Eye (tissue), 1 donor: ENCODE data around the gene RCC2.

ENCODE experiments used
- DNase-seq: peaks from one replicate; pipeline ENCODE4 v3.0.0-alpha.2; 2015

The RCC2 gene

DNA sequence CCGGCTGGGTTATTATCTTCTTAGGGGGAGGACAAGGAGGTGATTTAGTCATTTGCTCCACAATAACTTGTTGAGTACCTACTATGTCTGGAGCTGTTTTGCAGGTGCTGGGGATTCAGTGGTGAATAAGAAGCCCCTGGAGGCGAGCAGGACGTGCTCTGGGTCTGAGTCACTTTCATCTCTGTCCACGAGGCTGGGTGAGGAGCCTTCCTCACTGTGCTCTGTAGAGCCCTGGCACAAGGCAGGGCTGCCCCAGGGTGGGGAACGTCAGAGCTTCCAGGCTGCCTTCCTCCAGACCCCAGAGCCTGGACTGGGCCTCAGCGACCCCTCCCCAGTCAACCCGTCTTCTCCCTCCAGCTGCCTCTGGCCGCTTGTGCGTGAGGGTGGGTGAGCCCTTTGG, 70.0 kb downstream of the RCC2 start:
- DNase-seq, result no peak

DNA sequence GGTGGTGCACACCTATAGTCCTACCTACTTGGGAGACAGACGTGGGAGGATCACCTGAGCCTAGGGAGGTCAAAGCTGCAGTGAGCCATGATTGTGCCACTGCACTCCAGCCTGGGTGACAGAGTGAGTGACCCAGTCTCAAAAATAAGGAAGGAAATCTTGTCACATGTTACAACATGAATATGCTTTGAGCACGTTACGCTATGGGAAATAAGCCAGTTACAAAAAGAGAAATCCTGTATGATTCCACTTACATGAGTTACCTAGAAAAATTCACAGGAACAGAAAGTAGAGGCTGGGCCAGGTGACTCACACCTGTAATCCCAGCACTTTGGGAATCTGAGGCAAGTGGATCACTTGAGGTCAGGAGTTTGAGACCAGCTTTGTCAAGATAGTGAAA, 74.2 kb downstream of the RCC2 start:
- DNase-seq, result no peak

DNA sequence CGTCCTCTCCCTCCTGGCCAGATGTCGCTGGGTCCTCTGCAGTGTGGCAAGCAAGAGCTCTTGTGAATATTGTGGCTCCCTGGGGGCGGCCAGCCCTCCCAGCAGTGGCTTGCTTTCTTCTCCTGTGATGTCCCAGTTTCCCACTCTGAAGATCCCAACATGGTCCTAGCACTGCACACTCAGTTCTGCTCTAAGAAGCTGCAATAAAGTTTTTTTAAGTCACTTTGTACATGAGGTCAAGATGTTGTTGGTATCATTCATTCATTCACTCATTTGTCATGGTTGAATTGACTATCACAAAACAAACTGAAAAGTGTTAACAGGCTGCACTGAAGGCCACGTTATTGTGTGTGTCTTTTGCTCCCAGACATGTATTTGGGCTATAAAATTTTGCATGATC, 75.7 kb downstream of the RCC2 start:
- no peak for DNase-seq

DNA sequence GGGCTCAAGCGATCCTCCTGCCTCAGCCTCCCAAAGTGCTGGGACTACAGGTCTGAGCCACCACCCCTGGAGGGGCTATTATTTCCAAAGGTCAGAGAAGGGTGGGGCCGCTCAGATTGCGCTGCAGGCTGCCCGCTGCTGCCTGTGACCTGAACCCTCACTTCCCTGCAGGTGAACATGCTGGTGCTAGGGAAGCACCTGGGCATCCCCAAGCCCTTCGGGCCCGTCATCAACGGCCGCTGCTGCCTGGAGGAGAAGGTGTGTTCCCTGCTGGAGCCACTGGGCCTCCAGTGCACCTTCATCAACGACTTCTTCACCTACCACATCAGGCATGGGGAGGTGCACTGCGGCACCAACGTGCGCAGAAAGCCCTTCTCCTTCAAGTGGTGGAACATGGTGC, 76.1 kb downstream of the RCC2 start:
- no peak for DNase-seq

DNA sequence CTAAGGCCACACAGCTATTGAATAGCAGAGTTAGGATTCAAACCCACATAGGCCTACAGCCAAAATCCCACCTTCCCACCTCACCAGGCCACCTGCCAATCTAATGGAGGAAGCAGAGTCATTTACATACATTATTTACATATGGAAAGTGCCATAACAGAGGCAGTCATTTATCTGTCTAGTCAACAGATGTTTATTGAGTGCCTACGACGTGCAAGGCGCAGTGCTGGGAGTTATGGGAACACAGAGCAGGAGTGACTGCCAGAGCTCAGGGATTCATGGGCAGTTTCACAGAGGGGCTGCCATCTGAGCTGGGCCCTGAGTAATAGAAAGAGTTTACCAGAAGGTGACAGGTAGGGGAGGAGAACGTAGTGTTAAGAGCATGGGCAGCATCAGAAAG, 77.8 kb downstream of the RCC2 start:
- no peak for DNase-seq

DNA sequence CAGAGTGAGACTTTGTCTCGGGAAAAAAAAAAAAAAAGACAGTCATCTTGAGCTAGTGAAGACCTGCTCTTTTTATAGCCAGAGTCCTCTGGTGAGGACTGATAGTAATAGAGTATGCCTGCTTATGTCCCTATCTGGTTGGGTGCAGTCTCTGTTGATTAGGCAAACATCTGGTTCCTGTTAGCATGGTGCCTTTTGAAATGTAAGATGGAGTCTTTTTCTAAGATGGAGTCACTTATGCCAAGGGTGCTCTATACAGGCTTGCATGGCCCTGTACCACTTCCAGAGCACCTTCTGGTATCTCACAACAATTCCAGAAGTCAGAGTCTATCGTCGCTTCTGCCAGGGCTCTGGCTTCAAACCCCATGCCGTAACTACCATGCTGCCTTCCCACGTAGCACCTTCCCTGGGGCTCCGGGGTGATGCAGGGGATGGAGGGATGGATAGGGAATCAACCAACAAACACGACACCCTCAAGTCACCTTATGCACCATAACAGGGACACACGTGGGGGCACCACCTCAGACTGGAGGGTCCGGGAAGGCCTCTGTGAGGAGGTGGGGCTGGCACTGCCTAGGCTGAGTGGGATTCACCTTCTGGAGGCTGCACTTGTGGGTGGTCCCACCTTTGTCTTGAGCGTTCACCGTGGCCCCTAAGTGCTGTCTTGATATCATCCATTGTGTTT, 79.1 kb downstream of the RCC2 start:
- DNase-seq, result no peak

DNA sequence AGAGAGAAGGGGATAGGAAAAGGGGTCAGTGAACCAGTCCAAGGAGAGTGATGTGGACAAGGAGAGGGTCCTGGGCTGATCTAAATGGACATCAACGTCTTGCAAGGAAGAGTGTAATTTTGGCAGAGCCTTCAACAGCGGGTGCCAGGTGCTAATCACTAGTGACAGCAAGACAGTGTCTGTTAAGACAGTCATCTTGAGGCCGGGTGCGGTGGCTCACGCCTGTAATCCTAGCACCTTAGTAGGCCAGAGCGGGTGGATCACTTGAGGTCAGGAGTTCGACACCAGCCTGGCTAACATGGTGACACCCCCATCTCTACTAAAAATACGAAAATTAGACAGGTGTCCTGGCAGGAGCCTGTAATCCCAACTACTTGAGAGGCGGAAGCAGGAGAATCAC, 79.7 kb downstream of the RCC2 start:
- DNase-seq, result no peak

DNA sequence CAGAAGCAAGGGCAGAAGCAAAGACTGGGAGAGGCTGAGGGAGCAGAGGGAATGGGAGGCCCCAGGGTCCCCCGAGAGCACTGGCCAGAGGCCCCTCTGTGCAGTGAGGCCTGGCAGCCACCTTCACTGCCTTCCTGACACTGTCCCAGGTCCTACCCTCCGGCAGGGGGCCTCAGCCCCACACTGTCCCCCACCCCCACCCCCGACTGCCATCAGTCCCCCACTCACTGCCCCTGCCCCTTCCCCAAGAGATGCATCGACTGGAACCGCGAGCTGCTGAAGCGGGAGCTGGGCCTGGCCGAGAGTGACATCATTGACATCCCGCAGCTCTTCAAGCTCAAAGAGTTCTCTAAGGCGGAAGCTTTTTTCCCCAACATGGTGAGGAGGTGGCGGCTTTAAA, 80.4 kb downstream of the RCC2 start:
- peak; percentile 29 for DNase-seq

DNA sequence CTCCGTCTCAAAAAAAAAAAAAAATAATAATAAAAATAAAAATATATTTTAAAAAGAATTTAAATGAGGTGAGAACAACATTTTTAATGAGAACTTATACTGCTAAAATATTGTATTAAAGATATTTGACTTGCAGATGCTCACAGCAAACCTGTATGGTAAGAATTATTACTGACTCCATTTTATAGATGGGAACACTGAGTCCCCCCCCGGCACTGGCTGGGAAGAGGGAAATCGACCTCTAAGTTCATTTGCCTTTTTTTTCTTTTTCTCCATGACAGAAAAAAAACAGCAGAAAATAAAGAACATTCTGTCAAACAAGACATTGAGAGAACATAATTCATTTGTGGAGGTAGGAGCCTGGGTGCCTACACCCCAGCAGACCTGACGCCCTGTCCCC, 80.9 kb downstream of the RCC2 start:
- DNase-seq, result no peak
